Measurements from ENCODE around the gene GPAM. TPM values are rescaled to one million over a fixed set of nuclear protein-coding genes. Genes with fewer than 3 reads are reported as not detected.

Gene GPAM
- polyA plus RNA-seq, 1 of the 3 experiments (the other 2 are of a cell fraction): 2.1 TPM

GRCh38 chr10:112222799-112223198 is 39.2 kb upstream of the GPAM start:
- ChIA-PET POLR2A (no interaction called here), CTCF (interaction anchor here (0.5 kb wide), 1 partner anchor 247 kb away, joined by 3 read pairs; no protein-coding TSS in a partner anchor)
- H3F3A ChIP-seq (replicated peaks; ENCODE audit: insufficient read depth): no peaks in the 10 kb centered on the region
- H2AFZ ChIP-seq (ENCODE audit: low read depth): no peak overlapping the region
- no peaks in the 10 kb centered on the region; a peak in 1 of 4 replicates for H3K4me1 ChIP-seq (ENCODE audit: control insufficient read depth in 1 of 2, insufficient read depth in 2 of 2, low read depth in 1 of 2, low read length in 1 of 2)
- H3K36me3 ChIP-seq (replicated peaks in 1 of 2; ENCODE audit: control insufficient read depth in 1 of 2, insufficient read depth in 2 of 2, low read length in 1 of 2): no peaks in the 10 kb centered on the region
- no peak overlapping the region for H3K4me3 ChIP-seq (ENCODE audit: low read depth in 2 of 2, low read length in 1 of 2)
- no peak overlapping the region for H3K9ac ChIP-seq
- no peaks in the 10 kb centered on the region for H4K20me1 ChIP-seq (ENCODE audit: insufficient read depth)
- TF ChIP-seq MEF2A (IDR thresholded peaks at IDR 0.05; ENCODE audit: borderline replicate concordance, low read depth) (no peak), GATA2 (CRISPR knock-in tag; IDR thresholded peaks at IDR 0.05) (no peak), CTCF (IDR thresholded peaks at IDR 0.05) (no peak), TEAD4 (IDR thresholded peaks at IDR 0.05; ENCODE audit: borderline replicate concordance, insufficient read depth) (no peak), USF1 (IDR thresholded peaks at IDR 0.05; ENCODE audit: borderline replicate concordance, low read depth) (no peak), ELF1 (IDR thresholded peaks at IDR 0.05) (no peak)
- TF ChIP-seq, protein P1, sequence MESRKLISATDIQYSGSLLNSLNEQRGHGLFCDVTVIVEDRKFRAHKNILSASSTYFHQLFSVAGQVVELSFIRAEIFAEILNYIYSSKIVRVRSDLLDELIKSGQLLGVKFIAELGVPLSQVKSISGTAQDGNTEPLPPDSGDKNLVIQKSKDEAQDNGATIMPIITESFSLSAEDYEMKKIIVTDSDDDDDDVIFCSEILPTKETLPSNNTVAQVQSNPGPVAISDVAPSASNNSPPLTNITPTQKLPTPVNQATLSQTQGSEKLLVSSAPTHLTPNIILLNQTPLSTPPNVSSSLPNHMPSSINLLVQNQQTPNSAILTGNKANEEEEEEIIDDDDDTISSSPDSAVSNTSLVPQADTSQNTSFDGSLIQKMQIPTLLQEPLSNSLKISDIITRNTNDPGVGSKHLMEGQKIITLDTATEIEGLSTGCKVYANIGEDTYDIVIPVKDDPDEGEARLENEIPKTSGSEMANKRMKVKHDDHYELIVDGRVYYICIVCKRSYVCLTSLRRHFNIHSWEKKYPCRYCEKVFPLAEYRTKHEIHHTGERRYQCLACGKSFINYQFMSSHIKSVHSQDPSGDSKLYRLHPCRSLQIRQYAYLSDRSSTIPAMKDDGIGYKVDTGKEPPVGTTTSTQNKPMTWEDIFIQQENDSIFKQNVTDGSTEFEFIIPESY (IDR thresholded peaks at IDR 0.05; ENCODE audit: borderline replicate concordance, low read depth): no peak
- no peaks in the 10 kb centered on the region for H3K79me2 ChIP-seq (ENCODE audit: insufficient read depth)
- no peaks in the 10 kb centered on the region for H3K27me3 ChIP-seq (ENCODE audit: insufficient read depth)
- no peaks in the 10 kb centered on the region for H3K9me2 ChIP-seq
- no peaks in the 10 kb centered on the region for H3K9me3 ChIP-seq
- no peak overlapping the region for H3K27ac ChIP-seq (ENCODE audit: low read depth in 2 of 2, low read length in 1 of 2)
- H3K4me2 ChIP-seq: no peak overlapping the region
- WGBS (ENCODE audit: low lambda C conversion rate): no CpG with 5 or more reads among the region's 2 CpGs
- DNase-seq: no peak

- no peaks in the 10 kb centered on the region for H3K9me2 ChIP-seq
- no peak for DNase-seq
- ChIA-PET POLR2A (no interaction called here), CTCF (no interaction called here)
- no peaks in the 10 kb centered on the region for H3K9me3 ChIP-seq
- H3K27ac ChIP-seq (ENCODE audit: low read depth in 2 of 2, low read length in 1 of 2): no peak overlapping the region
- no peaks in the 10 kb centered on the region for H4K20me1 ChIP-seq (ENCODE audit: insufficient read depth)
- H3K4me3 ChIP-seq (ENCODE audit: low read depth in 2 of 2, low read length in 1 of 2): no peak overlapping the region
- WGBS (ENCODE audit: low lambda C conversion rate): 21% methylated on average over 3 of the region's 3 CpGs
- no peak for TF ChIP-seq RCOR1 (IDR thresholded peaks at IDR 0.05; ENCODE audit: low read length)
- no peak for TF ChIP-seq EZH2phosphoT487 (IDR thresholded peaks at IDR 0.05; ENCODE audit: borderline replicate concordance, low read depth)
- no peak for TF ChIP-seq NFIC (IDR thresholded peaks at IDR 0.05; ENCODE audit: borderline replicate concordance)
- TF ChIP-seq CHD2 (IDR thresholded peaks at IDR 0.05; ENCODE audit: low read length, partially characterized antibody): no peak
- no peak for TF ChIP-seq YY1 (IDR thresholded peaks at IDR 0.05; ENCODE audit: low read depth)
- no peak for TF ChIP-seq IRF3 (IDR thresholded peaks at IDR 0.05; ENCODE audit: low read depth, low read length)
- TF ChIP-seq SMC3 (IDR thresholded peaks at IDR 0.05; ENCODE audit: low read depth, low read length): no peak
- TF ChIP-seq TEAD4 (IDR thresholded peaks at IDR 0.05; ENCODE audit: borderline replicate concordance, insufficient read depth): no peak
- TF ChIP-seq GABPA (IDR thresholded peaks at IDR 0.05; ENCODE audit: low read depth): no peak
- no peak for TF ChIP-seq MEF2A (IDR thresholded peaks at IDR 0.05; ENCODE audit: borderline replicate concordance, low read depth)
- no peaks in the 10 kb centered on the region; a peak in 1 of 4 replicates for H3K4me1 ChIP-seq (ENCODE audit: control insufficient read depth in 1 of 2, insufficient read depth in 2 of 2, low read depth in 1 of 2, low read length in 1 of 2)
- H3K4me2 ChIP-seq: no peak overlapping the region
- H3K79me2 ChIP-seq (ENCODE audit: insufficient read depth): no peaks in the 10 kb centered on the region
- no peaks in the 10 kb centered on the region for H3K27me3 ChIP-seq (ENCODE audit: insufficient read depth)
- H3K9ac ChIP-seq: no peak overlapping the region
- no peaks in the 10 kb centered on the region for H3K36me3 ChIP-seq (replicated peaks in 1 of 2; ENCODE audit: control insufficient read depth in 1 of 2, insufficient read depth in 2 of 2, low read length in 1 of 2)
- H3F3A ChIP-seq (replicated peaks; ENCODE audit: insufficient read depth): no peaks in the 10 kb centered on the region
- no peak overlapping the region for H2AFZ ChIP-seq (ENCODE audit: low read depth)
Measured at GRCh38 chr10:112221545-112221944, 38.0 kb upstream of the GPAM start.

Measured in SK-N-SH (cell line).